NCI-H2081 treated with DMSO at 0.1 percent for 48 hours (cell line): Measurements from ENCODE around the gene CEP83.
"Not testable (repeated sequence)": the region's sequence is repeated elsewhere in the genome, so short reads cannot be mapped to it uniquely, and the experiment has no call there.

Experiments used
- DNase-seq: peaks from one replicate; lab custom pipeline; 2025; lab: John Stamatoyannopoulos, UW

CEP83 gene

GRCh38 chr12:94380507-94380906 is 79.2 kb downstream of the CEP83 start:
- no peak for DNase-seq

GRCh38 chr12:94379479-94380113 is 80.1 kb downstream of the CEP83 start:
- no peak for DNase-seq

- DNase-seq = no peak
Observed at GRCh38 chr12:94377599-94377998, 82.1 kb downstream of the CEP83 start.

- DNase-seq = no peak
Observed at GRCh38 chr12:94374124-94374523, 85.5 kb downstream of the CEP83 start.

- DNase-seq = no peak
Observed at GRCh38 chr12:94372461-94372860, 87.2 kb downstream of the CEP83 start.

GRCh38 chr12:94362653-94363052 is 97.0 kb downstream of the CEP83 start:
- DNase-seq = no peak

GRCh38 chr12:94359761-94360160 is 99.9 kb downstream of the CEP83 start:
- no peak for DNase-seq

- no peak for DNase-seq
Observed at GRCh38 chr12:94353130-94353529, 106.5 kb downstream of the CEP83 start.

GRCh38 chr12:94340573-94340972 is 119.1 kb downstream of the CEP83 start:
- no peak for DNase-seq

GRCh38 chr12:94338006-94338794 is 121.5 kb downstream of the CEP83 start:
- no peak for DNase-seq

- DNase-seq = no peak
Observed at GRCh38 chr12:94336211-94336925, 123.3 kb downstream of the CEP83 start.

- DNase-seq = no peak
Observed at GRCh38 chr12:94333396-94333795, 126.3 kb downstream of the CEP83 start.

- DNase-seq = no peak
Observed at GRCh38 chr12:94329366-94329765, 130.3 kb downstream of the CEP83 start.

GRCh38 chr12:94327809-94328208 is 131.9 kb downstream of the CEP83 start:
- no peak for DNase-seq

GRCh38 chr12:94326727-94327126 is 132.9 kb downstream of the CEP83 start:
- no peak for DNase-seq

- no peak for DNase-seq
Observed at GRCh38 chr12:94326234-94326633, 133.4 kb downstream of the CEP83 start.

- no peak for DNase-seq
Observed at GRCh38 chr12:94322346-94322745, 137.3 kb downstream of the CEP83 start.

- no peak for DNase-seq
Observed at GRCh38 chr12:94320109-94320508, 139.6 kb downstream of the CEP83 start.

GRCh38 chr12:94318181-94318580 is 141.5 kb downstream of the CEP83 start:
- DNase-seq = no peak

GRCh38 chr12:94316600-94316999 is 143.1 kb downstream of the CEP83 start:
- not testable (repeated sequence) for DNase-seq

GRCh38 chr12:94312378-94312777 is 147.3 kb downstream of the CEP83 start:
- DNase-seq = no peak

GRCh38 chr12:94309373-94309772 is 150.3 kb downstream of the CEP83 start:
- no peak for DNase-seq

GRCh38 chr12:94308612-94309011 is 151.1 kb downstream of the CEP83 start:
- DNase-seq = no peak
